Caco-2 (cell line): Measurements from ENCODE around the gene AKAP12. TPM values are rescaled to one million over a fixed set of nuclear protein-coding genes. Genes with fewer than 3 reads are reported as not detected.

Experiments
- BruUV-seq: library from RNA; stranded (reverse); fragments of 400-500 nt; replicated peaks from 2 replicates; lab custom pipeline; 2021; lab: Mats Ljungman, UMichigan
- CTCF ChIA-PET: fragments of 300-600 bp; sonication (Branson Sonifier 250); formaldehyde crosslinking; loops from one replicate; lab custom pipeline; 2022; ENCODE audit warnings: antibody characterized with exemption; lab: Charles Lee
- POLR2A ChIA-PET: fragments of 300-600 bp; sonication (Branson Sonifier 250); formaldehyde crosslinking; loops from one replicate; lab custom pipeline; 2022; ENCODE audit warnings: antibody characterized with exemption; lab: Charles Lee
- DNase-seq, 2 experiments: peaks; one replicate each; pipeline versions ENCODE4 v3.0.0 to v3.0.0-alpha.2; 2020 to 2022
- H3K27me3 ChIP-seq: replicated peaks from 2 replicates; pipeline ENCODE4 v1.6.0; 2011; ENCODE audit warnings: low read length; ENCODE audit not compliant: control insufficient read depth, insufficient read depth
- H3K36me3 ChIP-seq: 2 replicates; pipeline ENCODE4 v1.5.1; 2011; ENCODE audit warnings: low read length; ENCODE audit not compliant: control insufficient read depth, insufficient read depth
- H3K4me1 ChIP-seq: fragments of 250-450 bp; sonication (Bioruptor Pico); 2 replicates; pipeline ENCODE4 v1.5.1; 2020; ENCODE audit warnings: mild to moderate bottlenecking
- H3K4me3 ChIP-seq: 2 replicates; pipeline ENCODE4 v1.5.1; 2011; ENCODE audit warnings: low read depth, mild to moderate bottlenecking, control low read depth, low read length
- H3K9me3 ChIP-seq: fragments of 250-450 bp; sonication (Bioruptor Pico); 2 replicates; pipeline ENCODE4 v1.5.1; 2020; ENCODE audit warnings: mild to moderate bottlenecking, moderate library complexity
- H3K27ac Mint-ChIP-seq: one replicate; pipeline ENCODE4 v1.8.0; 2022; ENCODE audit warnings: mixed read lengths; ENCODE audit not compliant: unreplicated experiment
- H3K27me3 Mint-ChIP-seq: one replicate; pipeline ENCODE4 v1.8.0; 2022; ENCODE audit warnings: mixed read lengths; ENCODE audit not compliant: insufficient read depth, unreplicated experiment
- H3K36me3 Mint-ChIP-seq: one replicate; pipeline ENCODE4 v1.8.0; 2022; ENCODE audit warnings: mild to moderate bottlenecking, mixed read lengths; ENCODE audit not compliant: insufficient read depth, unreplicated experiment
- H3K4me1 Mint-ChIP-seq: one replicate; pipeline ENCODE4 v1.8.0; 2022; ENCODE audit warnings: low read depth, mixed read lengths; ENCODE audit not compliant: unreplicated experiment
- H3K4me3 Mint-ChIP-seq: one replicate; pipeline ENCODE4 v1.8.0; 2022; ENCODE audit warnings: mild to moderate bottlenecking, moderate library complexity, mixed read lengths; ENCODE audit not compliant: unreplicated experiment
- H3K9me3 Mint-ChIP-seq: one replicate; pipeline ENCODE4 v1.8.0; 2022; ENCODE audit warnings: mixed read lengths; ENCODE audit not compliant: unreplicated experiment
- intact Hi-C: fragments of 100-400 bp; cut with micrococcal nuclease; formaldehyde crosslinking; loops from one replicate; pipeline ENCODE4 v1.10.0; 2022; ENCODE audit not compliant: unreplicated experiment
- total RNA-seq: library from RNA; stranded (reverse); gene quantifications from 2 replicates; pipeline ENCODE4 v1.2.3, GENCODE V29; 2022
- TF ChIP-seq, protein P1 (sequence below), 2 experiments: fragments of 200-600 bp in 1 of 2; IDR thresholded peaks; 1 replicate in 1 of 2; 2 replicates in 1 of 2; pipeline versions ENCODE4 v1.5.1 to v1.8.0; 2011 to 2022; ENCODE audit warnings: antibody characterized with exemption in 1 of 2, control low read depth in 1 of 2, inconsistent platforms in 1 of 2, low read depth in 1 of 2, low read length in 1 of 2, mild to moderate bottlenecking in 1 of 2, moderate library complexity in 1 of 2; ENCODE audit not compliant: insufficient read depth in 1 of 2, severe bottlenecking in 1 of 2, unreplicated experiment in 1 of 2

AKAP12 gene
- total RNA-seq, 1 experiment from 2014 or later = 0.93 TPM

DNA sequence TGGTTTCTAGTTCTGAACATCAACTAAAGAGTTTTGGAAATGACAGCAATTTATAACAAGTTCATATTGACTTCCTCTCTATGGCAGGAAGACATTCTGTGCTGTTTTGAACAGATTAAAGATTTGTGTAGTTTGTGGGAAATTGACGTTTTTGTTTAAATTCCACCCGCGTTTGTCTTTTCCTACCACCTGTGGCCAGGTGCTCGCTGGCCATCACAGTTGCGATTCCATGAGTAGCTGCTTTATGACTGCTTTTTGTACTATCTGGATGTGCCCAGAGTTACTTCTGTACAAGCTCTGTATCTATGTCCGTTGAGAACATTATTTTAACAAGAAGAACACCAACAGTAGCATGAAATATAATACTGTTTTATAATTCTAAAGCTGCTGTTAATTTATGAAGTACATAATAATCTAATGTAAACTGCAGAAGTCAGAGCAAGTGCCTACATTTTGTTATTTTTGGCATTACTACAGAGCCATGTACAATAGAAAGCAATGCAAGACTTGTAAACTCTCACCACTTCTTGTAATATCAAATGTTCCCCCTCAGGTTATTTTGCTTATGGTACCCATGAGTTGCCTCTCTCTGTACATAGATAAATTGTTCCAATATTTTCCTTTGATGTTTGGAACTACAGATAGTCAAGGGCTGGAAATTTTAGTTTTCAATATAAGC, 118.1 kb downstream of the AKAP12 start:
- Mint-ChIP-seq H3K27me3 (no peaks in the 10 kb centered on the region), H3K4me1 (no peaks in the 10 kb centered on the region), H3K27ac (no peak overlapping the region), H3K4me3 (no peak overlapping the region), H3K9me3 (no peaks in the 10 kb centered on the region), H3K36me3 (peaks cover 9% of the 10 kb centered on the region)
- Histone ChIP-seq H3K9me3 (no peaks in the 10 kb centered on the region), H3K27me3 (no peaks in the 10 kb centered on the region), H3K4me1 (no peaks in the 10 kb centered on the region), H3K36me3 (no peaks in the 10 kb centered on the region), H3K4me3 (no peak overlapping the region)
- TF ChIP-seq, protein P1, sequence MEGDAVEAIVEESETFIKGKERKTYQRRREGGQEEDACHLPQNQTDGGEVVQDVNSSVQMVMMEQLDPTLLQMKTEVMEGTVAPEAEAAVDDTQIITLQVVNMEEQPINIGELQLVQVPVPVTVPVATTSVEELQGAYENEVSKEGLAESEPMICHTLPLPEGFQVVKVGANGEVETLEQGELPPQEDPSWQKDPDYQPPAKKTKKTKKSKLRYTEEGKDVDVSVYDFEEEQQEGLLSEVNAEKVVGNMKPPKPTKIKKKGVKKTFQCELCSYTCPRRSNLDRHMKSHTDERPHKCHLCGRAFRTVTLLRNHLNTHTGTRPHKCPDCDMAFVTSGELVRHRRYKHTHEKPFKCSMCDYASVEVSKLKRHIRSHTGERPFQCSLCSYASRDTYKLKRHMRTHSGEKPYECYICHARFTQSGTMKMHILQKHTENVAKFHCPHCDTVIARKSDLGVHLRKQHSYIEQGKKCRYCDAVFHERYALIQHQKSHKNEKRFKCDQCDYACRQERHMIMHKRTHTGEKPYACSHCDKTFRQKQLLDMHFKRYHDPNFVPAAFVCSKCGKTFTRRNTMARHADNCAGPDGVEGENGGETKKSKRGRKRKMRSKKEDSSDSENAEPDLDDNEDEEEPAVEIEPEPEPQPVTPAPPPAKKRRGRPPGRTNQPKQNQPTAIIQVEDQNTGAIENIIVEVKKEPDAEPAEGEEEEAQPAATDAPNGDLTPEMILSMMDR (IDR thresholded peaks at IDR 0.05; ENCODE audit: insufficient read depth in 1 of 2, low read depth in 1 of 2, low read length in 1 of 2, severe bottlenecking in 1 of 2, unreplicated experiment in 1 of 2) = no peak
- ChIA-PET CTCF (no interaction called here), POLR2A (no interaction called here)
- no peak for DNase-seq
- intact Hi-C loops = no loop called here
- BruUV-seq = no TSS peak

DNA sequence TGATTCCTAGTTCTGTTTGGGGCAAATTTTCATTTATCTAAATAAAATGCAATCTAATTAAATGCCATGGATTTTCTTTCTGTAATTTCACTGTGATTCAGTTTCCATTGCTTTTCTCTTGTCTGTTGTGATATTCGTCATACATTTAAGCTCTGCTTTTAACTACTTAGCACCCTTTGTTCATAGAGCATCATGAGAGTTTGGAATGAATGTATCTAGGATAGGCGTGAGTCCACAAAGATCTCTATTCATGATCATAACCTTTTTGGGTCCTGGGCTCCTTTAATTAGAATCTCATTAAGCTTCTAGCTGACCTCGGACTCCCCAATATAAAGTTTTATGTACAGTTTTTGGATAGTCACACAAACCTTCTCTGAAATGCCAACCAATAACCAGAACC, 118.7 kb downstream of the AKAP12 start:
- POLR2A ChIA-PET = no interaction called here
- H3K4me1 Mint-ChIP-seq = no peaks in the 10 kb centered on the region
- no peaks in the 10 kb centered on the region for H3K4me1 ChIP-seq
- TF ChIP-seq, protein P1 (IDR thresholded peaks at IDR 0.05; ENCODE audit: insufficient read depth in 1 of 2, low read depth in 1 of 2, low read length in 1 of 2, severe bottlenecking in 1 of 2, unreplicated experiment in 1 of 2) = no peak
- no peaks in the 10 kb centered on the region for H3K9me3 ChIP-seq
- H3K27me3 Mint-ChIP-seq = no peaks in the 10 kb centered on the region
- no peak for DNase-seq
- no peaks in the 10 kb centered on the region for H3K27me3 ChIP-seq
- H3K4me3 ChIP-seq = no peak overlapping the region
- intact Hi-C loops = no loop called here
- no peaks in the 10 kb centered on the region for H3K9me3 Mint-ChIP-seq
- CTCF ChIA-PET = no interaction called here
- no peak overlapping the region for H3K4me3 Mint-ChIP-seq
- BruUV-seq = no TSS peak
- no peaks in the 10 kb centered on the region for H3K36me3 ChIP-seq
- H3K36me3 Mint-ChIP-seq = peaks cover 12% of the 10 kb centered on the region
- no peak overlapping the region for H3K27ac Mint-ChIP-seq

DNA sequence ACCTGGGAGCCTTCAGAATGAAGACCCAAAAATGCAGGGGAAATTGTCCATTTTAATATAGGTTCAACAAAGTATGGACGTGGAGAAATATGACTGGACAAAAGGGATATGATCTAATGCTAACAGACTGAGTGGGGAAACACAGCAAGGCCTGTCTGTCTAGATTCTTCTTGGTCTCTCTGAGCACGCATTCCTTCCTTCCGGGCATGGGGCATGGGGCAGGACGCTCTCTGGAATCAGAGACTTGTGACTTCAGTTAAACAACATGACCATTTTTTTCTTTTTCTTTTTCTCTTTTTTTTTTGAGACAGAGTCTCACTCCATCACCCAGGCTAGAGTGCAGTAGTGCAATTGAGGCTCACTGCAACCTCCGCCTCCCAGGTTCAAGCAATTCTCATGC, 119.7 kb downstream of the AKAP12 start:
- H3K4me1 Mint-ChIP-seq = no peaks in the 10 kb centered on the region
- CTCF ChIA-PET = no interaction called here
- TF ChIP-seq, protein P1 (IDR thresholded peaks at IDR 0.05; ENCODE audit: insufficient read depth in 1 of 2, low read depth in 1 of 2, low read length in 1 of 2, severe bottlenecking in 1 of 2, unreplicated experiment in 1 of 2) = no peak
- BruUV-seq = no TSS peak
- no peaks in the 10 kb centered on the region for H3K9me3 ChIP-seq
- POLR2A ChIA-PET = no interaction called here
- no peaks in the 10 kb centered on the region for H3K36me3 ChIP-seq
- no peaks in the 10 kb centered on the region for H3K4me1 ChIP-seq
- no peak overlapping the region for H3K4me3 ChIP-seq
- H3K36me3 Mint-ChIP-seq = peaks cover 12% of the 10 kb centered on the region
- no peaks in the 10 kb centered on the region for H3K27me3 Mint-ChIP-seq
- H3K27ac Mint-ChIP-seq = no peak overlapping the region
- H3K4me3 Mint-ChIP-seq = no peak overlapping the region
- H3K27me3 ChIP-seq = no peaks in the 10 kb centered on the region
- H3K9me3 Mint-ChIP-seq = no peaks in the 10 kb centered on the region
- DNase-seq = no peak
- intact Hi-C loops = no loop called here
